PC-3 (cell line): Measurements from ENCODE around the gene FAM163B.

ENCODE experiments used
- EZH2 ChIP-seq: fragments of 300-600 bp; sonication (generic); IDR thresholded peaks from one replicate; pipeline ENCODE4 v1.6.1; 2017; ENCODE audit warnings: antibody characterized with exemption, mild to moderate bottlenecking, low read length; ENCODE audit not compliant: unreplicated experiment
- EZH2phosphoT487 ChIP-seq: fragments of 300-600 bp; sonication (generic); IDR thresholded peaks from 2 replicates; pipeline ENCODE4 v1.6.1; 2018; ENCODE audit warnings: mild to moderate bottlenecking, antibody characterized with exemption, low read length, borderline replicate concordance
- TF ChIP-seq, protein P1 (sequence below): fragments of 300-600 bp; sonication (generic); conservative IDR thresholded peaks from 2 replicates; pipeline ENCODE4 v1.5.1; 2017; ENCODE audit warnings: antibody characterized with exemption, low read depth, mild to moderate bottlenecking, low read length

DNA sequence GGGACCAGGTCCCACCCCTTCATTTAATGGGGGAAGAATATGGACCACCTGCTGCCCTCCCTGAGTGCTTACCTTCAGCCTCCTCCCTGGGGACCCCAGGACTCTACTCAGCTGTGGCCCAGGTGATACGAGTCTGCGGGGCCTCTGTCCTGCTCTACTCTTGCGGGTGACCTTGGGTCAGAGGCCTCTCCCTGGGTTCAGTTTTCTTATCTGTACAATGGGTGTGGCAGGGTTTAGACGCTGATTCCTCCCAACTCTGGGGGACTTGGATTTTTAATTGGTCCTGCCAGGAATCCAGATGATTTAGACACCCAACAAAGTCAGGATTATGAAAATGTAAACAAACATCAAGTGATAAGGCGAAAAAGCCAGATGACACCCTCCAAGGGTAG, 25.0 kb downstream of the FAM163B start:
- TF ChIP-seq, protein P1, sequence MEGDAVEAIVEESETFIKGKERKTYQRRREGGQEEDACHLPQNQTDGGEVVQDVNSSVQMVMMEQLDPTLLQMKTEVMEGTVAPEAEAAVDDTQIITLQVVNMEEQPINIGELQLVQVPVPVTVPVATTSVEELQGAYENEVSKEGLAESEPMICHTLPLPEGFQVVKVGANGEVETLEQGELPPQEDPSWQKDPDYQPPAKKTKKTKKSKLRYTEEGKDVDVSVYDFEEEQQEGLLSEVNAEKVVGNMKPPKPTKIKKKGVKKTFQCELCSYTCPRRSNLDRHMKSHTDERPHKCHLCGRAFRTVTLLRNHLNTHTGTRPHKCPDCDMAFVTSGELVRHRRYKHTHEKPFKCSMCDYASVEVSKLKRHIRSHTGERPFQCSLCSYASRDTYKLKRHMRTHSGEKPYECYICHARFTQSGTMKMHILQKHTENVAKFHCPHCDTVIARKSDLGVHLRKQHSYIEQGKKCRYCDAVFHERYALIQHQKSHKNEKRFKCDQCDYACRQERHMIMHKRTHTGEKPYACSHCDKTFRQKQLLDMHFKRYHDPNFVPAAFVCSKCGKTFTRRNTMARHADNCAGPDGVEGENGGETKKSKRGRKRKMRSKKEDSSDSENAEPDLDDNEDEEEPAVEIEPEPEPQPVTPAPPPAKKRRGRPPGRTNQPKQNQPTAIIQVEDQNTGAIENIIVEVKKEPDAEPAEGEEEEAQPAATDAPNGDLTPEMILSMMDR: no peak
- no peak for TF ChIP-seq EZH2
- TF ChIP-seq EZH2phosphoT487: no peak
